Activated CD8-positive, alpha-beta memory T cell treated with anti-CD3 and anti-CD28 coated beads, Interleukin-2, amount 10 ng/mL, durations not matched to agents 7 days and 5 days (primary cell): Measurements from ENCODE around the gene TMEM217. TPM values are rescaled to one million over a fixed set of nuclear protein-coding genes. Genes with fewer than 3 reads are reported as not detected.
A peak's percentile ranks its signal among the peaks of the same experiment; 100 is the strongest.

Experiments
- ATAC-seq: fragments of 150-1000 bp; cut with Tn5 transposase; one replicate; pipeline ENCODE4 v1.10.0; 2021; ENCODE audit warnings: moderate library complexity
- CTCF ChIA-PET: fragments of 350-600 bp; sonication (Branson Sonifier 250); formaldehyde crosslinking; loops from one replicate; lab custom pipeline; 2021; ENCODE audit warnings: antibody characterized with exemption; lab: Charles Lee
- DNase-seq: peaks from one replicate; pipeline ENCODE4 v3.0.0-alpha.2; 2020
- H3K27ac Mint-ChIP-seq: one replicate; pipeline ENCODE4 v1.8.0; 2021; ENCODE audit warnings: mild to moderate bottlenecking, mixed read lengths
- H3K27me3 Mint-ChIP-seq: one replicate; pipeline ENCODE4 v1.8.0; 2021; ENCODE audit warnings: mixed read lengths
- H3K36me3 Mint-ChIP-seq: one replicate; pipeline ENCODE4 v1.8.0; 2021; ENCODE audit warnings: mild to moderate bottlenecking, mixed read lengths
- H3K4me1 Mint-ChIP-seq: one replicate; pipeline ENCODE4 v1.8.0; 2021; ENCODE audit warnings: mixed read lengths
- H3K4me3 Mint-ChIP-seq: one replicate; pipeline ENCODE4 v1.8.0; 2021; ENCODE audit warnings: mild to moderate bottlenecking, moderate library complexity, mixed read lengths
- H3K9me3 Mint-ChIP-seq: one replicate; pipeline ENCODE4 v1.8.0; 2022; ENCODE audit warnings: low read depth, mixed read lengths
- total RNA-seq, 2 experiments: library from RNA; stranded (reverse); gene quantifications; one replicate each; pipeline ENCODE4 v1.2.3, GENCODE V29; 2021

TMEM217 gene
- total RNA-seq, 2 experiments from 2014 or later = 2.7 to 5.7 TPM

DNA sequence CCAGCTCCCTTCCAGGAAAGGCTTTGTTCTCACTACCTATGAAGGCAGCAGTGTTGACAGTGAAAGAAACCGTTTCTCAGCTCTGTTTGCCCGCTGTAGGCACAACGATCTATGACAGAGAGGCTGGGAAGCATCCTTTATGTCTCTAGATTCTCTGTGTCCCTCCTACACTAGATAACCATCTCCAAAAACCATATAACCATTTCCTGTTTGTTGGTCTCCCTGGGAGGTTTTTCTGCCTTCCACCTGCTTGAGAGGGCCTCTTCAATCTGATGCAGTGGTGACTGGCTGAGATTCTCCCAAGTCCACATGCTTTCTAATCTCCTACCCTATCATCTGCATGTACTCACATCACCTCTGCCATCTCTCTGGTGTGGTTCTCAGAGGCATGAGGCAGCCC is 32.0 kb upstream of the TMEM217 start:
- Mint-ChIP-seq H3K36me3 (peaks cover 56% of the 10 kb centered on the region), H3K27me3 (no peaks in the 10 kb centered on the region), H3K4me1 (peaks cover 42% of the 10 kb centered on the region), H3K4me3 (peak overlapping the region; percentile 8), H3K9me3 (no peaks in the 10 kb centered on the region), H3K27ac (peak overlapping the region; percentile 70)
- ATAC-seq = peak; percentile 87
- CTCF ChIA-PET = interaction anchor here (1.5 kb wide), 1 partner anchor 36 kb away, joined by 8 read pairs; no protein-coding TSS in a partner anchor
- peak; percentile 72 for DNase-seq

DNA sequence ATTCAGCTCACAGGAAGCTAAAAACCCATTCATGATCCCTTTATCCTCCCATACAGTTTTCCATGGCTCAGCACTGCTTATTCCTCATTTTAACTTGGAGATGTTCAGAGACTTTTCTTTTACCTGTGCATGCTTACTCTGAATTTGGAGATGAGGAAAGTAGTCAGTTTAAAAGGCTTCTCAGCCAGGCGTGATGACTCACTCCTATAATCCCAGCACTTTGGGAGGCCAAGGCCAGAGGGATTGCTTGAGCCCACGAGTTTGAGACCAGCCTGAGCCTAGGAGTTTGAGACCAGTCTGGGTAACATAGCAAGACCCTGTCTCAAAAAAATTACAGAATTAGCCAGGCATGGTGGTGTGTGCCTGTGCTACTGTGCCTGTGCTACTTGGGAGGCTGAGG is 30.3 kb upstream of the TMEM217 start:
- Mint-ChIP-seq H3K4me3 (no peak overlapping the region), H3K27me3 (no peaks in the 10 kb centered on the region), H3K36me3 (peaks cover 57% of the 10 kb centered on the region), H3K27ac (peak overlapping the region; percentile 44), H3K9me3 (no peaks in the 10 kb centered on the region), H3K4me1 (peaks cover 40% of the 10 kb centered on the region)
- CTCF ChIA-PET = no interaction called here
- ATAC-seq = no peak
- DNase-seq = no peak

DNA sequence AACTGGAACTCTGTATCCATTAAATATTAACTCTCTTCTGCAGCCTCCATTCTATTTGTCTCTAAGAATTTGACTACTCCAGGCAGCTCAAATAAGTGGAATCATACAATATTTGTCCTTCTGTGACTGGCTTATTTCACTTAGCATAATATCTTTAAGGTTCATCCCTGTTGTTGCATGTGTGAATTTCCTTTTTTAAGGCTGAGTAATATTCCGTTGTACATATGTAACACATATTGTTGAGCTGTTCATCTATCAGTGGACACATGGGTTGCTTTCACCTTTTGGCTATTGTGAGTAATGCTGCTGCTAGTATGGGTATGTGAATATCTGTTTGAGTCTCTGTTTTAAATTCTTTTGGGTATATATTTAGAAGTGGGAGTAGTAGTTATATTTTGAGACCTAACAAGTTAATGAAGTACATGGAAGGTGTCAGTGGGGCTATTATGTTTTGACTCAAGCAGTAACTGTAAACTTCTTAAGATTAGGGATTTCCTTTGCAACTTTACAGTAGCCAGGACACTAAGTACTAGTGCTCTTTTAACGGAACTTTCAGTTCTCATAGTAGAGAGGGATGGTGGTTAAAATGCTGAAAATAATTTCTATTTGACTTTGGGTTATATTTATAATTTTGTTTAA is 29.7 kb upstream of the TMEM217 start:
- no peak overlapping the region for H3K4me3 Mint-ChIP-seq
- peaks cover 40% of the 10 kb centered on the region for H3K4me1 Mint-ChIP-seq

DNA sequence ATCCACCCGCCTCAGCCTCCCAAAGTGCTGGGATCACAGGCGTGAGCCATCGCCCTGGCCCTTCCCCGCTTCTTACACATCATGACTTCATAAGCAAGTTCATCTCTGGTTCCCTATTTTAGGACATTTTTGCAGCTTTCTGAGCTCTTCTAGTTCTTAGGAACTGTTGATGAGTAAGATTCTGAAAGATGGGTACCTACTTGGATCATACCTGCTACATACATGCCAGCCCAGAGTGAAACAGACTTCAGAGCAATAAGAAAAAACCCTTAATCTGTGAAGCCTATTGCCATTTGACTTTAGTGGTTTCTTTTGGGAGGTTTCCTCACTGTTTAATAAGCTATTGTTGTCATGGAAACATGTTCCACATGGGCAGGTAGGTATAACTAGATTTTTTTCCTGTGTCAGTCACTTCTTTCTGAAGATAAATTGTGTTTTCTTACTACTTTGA is 27.9 kb upstream of the TMEM217 start:
- H3K27ac Mint-ChIP-seq = no peak overlapping the region
- no peak overlapping the region for H3K4me3 Mint-ChIP-seq
- H3K4me1 Mint-ChIP-seq = peaks cover 34% of the 10 kb centered on the region
- H3K9me3 Mint-ChIP-seq = no peaks in the 10 kb centered on the region
- peaks cover 47% of the 10 kb centered on the region for H3K36me3 Mint-ChIP-seq
- H3K27me3 Mint-ChIP-seq = no peaks in the 10 kb centered on the region
- CTCF ChIA-PET = no interaction called here
- DNase-seq = no peak
- no peak for ATAC-seq

More for the DNA sequence above, 29.7 kb upstream of the TMEM217 start:
- Mint-ChIP-seq H3K27ac (no peak overlapping the region), H3K27me3 (no peaks in the 10 kb centered on the region), H3K9me3 (no peaks in the 10 kb centered on the region), H3K36me3 (peaks cover 59% of the 10 kb centered on the region)
- CTCF ChIA-PET = no interaction called here
- no peak for DNase-seq
- ATAC-seq = no peak

DNA sequence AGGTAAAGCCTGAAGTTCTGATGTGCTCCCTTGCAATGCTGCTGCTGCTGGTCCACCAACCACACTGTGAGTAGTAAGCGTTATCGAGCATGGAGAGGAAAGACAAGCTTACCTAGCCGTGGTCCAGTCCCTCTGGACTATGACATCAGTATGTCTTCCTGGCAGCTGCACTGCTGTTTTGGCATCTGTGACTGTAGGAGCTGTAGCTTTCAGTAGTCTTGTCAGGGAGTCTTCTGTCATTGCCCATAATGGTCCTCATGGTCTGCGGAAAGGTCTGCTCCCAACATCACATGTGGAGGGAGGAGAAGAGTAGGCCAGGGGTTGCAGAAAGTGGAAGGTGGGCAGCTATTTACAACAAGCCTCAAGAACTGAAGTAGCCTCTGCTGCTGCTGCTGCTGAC is 26.8 kb upstream of the TMEM217 start:
- H3K4me1 Mint-ChIP-seq = peaks cover 26% of the 10 kb centered on the region
- no peak for DNase-seq
- no peak overlapping the region for H3K4me3 Mint-ChIP-seq
- no peaks in the 10 kb centered on the region for H3K9me3 Mint-ChIP-seq
- no peak for ATAC-seq
- CTCF ChIA-PET = no interaction called here
- H3K27ac Mint-ChIP-seq = no peak overlapping the region
- no peaks in the 10 kb centered on the region for H3K27me3 Mint-ChIP-seq
- peaks cover 44% of the 10 kb centered on the region for H3K36me3 Mint-ChIP-seq

DNA sequence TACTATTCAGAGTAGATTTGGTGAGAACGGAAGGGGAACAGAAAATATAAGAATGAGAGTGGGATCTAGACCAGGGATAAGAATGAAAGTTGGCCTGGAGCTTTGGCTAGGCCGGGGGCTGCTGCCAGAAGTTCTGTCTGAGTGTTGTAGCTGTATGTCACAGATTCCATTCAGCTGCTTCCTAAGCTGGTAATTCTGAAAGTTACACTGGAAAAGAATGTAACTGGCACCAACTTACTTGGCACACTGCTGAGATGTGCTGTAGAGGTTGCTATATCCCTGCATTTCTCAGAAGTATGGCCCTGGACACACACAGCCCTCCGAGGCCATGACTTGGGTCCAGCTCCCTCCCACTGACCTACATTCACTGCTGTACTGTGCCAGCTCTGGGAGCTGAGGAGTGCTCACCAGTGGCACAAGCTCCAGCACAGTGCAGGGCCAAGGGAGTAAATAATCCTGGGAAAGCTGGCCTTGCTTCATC is 25.8 kb upstream of the TMEM217 start:
- CTCF ChIA-PET = no interaction called here
- Mint-ChIP-seq H3K9me3 (no peaks in the 10 kb centered on the region), H3K36me3 (peaks cover 49% of the 10 kb centered on the region), H3K27me3 (no peaks in the 10 kb centered on the region), H3K4me1 (peaks cover 26% of the 10 kb centered on the region), H3K27ac (no peak overlapping the region), H3K4me3 (no peak overlapping the region)
- DNase-seq (no peak), ATAC-seq (no peak)

DNA sequence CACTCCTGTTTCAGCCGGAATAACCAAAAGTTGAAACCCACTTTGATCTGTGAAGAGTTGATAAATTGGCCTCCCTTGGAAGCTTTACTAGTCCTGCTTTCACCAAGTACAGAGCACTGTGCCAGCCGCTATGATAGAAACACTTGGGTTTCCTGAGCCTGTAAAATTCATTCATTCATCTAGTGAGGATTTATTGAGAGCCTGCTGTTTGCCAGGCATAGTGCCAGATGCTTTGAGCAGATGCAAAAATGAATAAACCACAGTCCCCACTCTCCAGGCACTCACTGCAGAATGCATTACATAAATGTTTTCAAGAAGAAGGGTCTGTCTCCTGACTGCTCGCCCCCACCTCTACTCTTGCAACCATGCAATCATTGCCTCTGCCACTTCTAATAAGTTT is 25.3 kb upstream of the TMEM217 start:
- no peak overlapping the region for H3K4me3 Mint-ChIP-seq
- H3K36me3 Mint-ChIP-seq = peaks cover 50% of the 10 kb centered on the region
- peaks cover 26% of the 10 kb centered on the region for H3K4me1 Mint-ChIP-seq
- ATAC-seq (no peak), DNase-seq (no peak)
- no peak overlapping the region for H3K27ac Mint-ChIP-seq
- no peaks in the 10 kb centered on the region for H3K9me3 Mint-ChIP-seq
- no peaks in the 10 kb centered on the region for H3K27me3 Mint-ChIP-seq
- CTCF ChIA-PET = interaction anchor here (1.4 kb wide), 1 partner anchor 29 kb away, joined by 3 read pairs; no protein-coding TSS in a partner anchor

DNA sequence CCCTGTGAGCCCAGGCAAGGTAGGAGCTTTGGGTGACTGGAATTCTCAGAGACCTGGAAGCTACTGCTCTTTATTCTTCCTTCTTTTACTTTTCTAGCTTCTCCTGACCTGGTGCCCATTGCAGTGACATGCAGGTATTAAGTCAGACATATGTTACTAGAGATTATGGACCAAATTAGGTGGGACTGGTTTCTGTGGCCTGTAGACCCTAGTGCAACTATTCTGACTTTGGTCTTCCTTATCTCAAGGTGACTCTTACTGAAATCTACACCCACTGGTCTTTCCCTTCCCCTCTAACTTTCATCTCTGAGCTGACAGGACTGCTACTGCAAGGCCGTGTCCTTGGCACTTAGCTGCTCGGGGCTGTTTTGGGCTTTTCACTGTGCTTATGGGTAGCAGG is 24.4 kb upstream of the TMEM217 start:
- CTCF ChIA-PET = interaction anchor here (1.3 to 1.4 kb wide), 2 partner anchors 30 to 32 kb away, joined by 3 read pairs; no protein-coding TSS in a partner anchor

DNA sequence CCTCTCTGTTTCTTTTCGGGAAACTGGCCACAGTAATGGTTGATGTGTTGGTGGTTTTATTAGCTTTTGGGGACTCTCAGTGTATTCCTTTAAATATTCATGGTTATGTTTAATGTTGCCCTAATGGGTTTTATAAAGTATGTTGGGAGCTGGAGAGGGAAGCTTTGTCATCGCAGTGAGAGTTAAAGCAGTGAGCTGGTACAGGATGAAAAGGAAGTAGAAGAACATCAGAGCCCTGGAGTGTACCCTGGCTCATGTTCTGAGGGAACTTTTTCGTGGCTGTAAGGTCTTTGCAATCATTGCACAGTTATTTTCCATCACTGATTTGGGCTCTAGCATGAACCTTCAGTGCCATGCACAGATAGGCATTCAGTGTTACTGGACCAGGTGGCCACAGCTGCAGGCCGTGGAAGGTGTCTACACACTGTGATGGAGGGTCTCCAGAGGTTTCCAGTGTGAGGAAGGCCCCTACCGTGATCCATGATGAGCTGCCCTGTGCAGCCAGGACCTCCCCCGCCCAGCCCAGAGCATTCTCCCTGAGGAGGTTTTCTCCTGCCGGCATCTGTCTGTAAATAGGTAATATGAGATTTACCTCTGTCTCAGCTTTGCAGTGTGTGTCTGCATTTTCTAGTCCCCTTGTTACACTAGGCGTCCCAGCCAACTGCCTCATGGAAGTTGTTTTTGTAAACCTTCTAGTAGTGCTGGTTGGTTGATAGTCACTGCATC is 22.4 kb upstream of the TMEM217 start:
- ATAC-seq (no peak), DNase-seq (no peak)
- Mint-ChIP-seq H3K9me3 (no peaks in the 10 kb centered on the region), H3K27ac (no peak overlapping the region), H3K4me3 (no peak overlapping the region), H3K27me3 (no peaks in the 10 kb centered on the region), H3K4me1 (peaks cover 40% of the 10 kb centered on the region), H3K36me3 (peaks cover 36% of the 10 kb centered on the region)
- CTCF ChIA-PET = interaction anchor here (1.0 kb wide), 1 partner anchor 12 kb away, joined by 3 read pairs; no protein-coding TSS in a partner anchor

More for the DNA sequence above, 24.4 kb upstream of the TMEM217 start:
- Mint-ChIP-seq H3K27me3 (no peaks in the 10 kb centered on the region), H3K4me1 (peaks cover 26% of the 10 kb centered on the region), H3K9me3 (no peaks in the 10 kb centered on the region), H3K4me3 (no peak overlapping the region), H3K36me3 (peaks cover 42% of the 10 kb centered on the region), H3K27ac (no peak overlapping the region)
- ATAC-seq = no peak
- no peak for DNase-seq

DNA sequence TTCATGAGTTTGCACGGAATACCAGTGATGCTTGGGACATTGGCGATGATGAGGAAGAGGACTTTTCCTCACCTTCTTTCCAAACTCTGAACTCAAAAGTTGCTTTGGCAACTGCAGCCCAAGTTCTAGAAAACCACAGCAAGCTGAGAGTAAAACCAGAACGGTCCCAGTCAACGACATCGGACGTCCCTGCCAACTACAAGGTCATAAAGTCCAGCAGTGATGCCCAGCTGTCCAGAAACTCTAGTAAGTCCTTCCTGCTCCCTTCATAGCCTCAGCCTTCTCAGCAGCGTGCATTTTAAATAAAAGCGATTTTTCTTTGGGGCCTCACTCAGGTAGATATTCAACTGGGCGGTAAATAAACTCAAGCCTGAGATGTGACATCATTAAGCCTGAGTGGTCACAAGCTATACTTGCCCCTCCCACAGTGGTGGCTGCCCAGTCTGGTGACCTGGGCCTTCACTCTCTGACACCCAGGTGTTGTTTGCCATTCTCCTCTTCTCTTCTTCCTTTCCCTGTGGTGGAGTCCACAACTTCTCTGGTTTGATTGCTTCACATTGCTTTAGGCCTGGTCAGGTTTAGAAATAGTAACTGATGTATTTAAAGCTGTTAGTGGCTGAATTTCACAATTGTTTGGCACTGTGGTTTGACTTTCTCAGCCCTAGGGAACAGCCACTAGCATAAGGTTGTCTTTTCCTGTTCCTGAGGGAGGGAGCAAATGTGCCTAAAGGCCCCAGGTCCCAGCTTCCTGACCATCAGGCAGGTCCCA is 21.6 kb upstream of the TMEM217 start:
- H3K36me3 Mint-ChIP-seq = peaks cover 37% of the 10 kb centered on the region
- peak overlapping the region; percentile 37 for H3K27ac Mint-ChIP-seq
- no peak overlapping the region for H3K4me3 Mint-ChIP-seq
- CTCF ChIA-PET = interaction anchor here (1.0 kb wide), 1 partner anchor 13 kb away, joined by 3 read pairs; no protein-coding TSS in a partner anchor
- DNase-seq (no peak), ATAC-seq (no peak)
- H3K9me3 Mint-ChIP-seq = no peaks in the 10 kb centered on the region
- H3K4me1 Mint-ChIP-seq = peaks cover 48% of the 10 kb centered on the region
- H3K27me3 Mint-ChIP-seq = no peaks in the 10 kb centered on the region

DNA sequence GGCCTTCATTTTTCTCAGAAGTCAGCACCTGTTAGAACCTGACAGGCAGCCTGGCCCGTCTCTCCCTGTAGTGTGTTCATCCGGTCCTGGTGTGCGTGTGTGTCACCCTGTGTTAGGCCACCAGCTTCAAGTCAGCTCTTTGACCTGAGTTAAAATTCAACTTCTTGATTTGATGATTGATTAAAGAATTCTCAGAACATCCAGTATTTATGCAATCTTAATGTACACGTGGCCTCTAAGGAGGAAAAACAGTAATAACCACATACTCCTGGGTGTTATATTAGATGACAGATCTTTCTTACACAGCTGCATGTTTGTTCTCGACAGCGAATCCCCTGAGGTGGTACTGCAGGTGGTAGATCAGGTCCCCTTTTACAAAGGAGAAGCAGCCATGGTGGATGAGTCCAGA is 19.1 kb upstream of the TMEM217 start:
- Mint-ChIP-seq H3K9me3 (no peaks in the 10 kb centered on the region), H3K4me3 (no peak overlapping the region), H3K27me3 (no peaks in the 10 kb centered on the region), H3K4me1 (peaks cover 72% of the 10 kb centered on the region), H3K36me3 (peaks cover 33% of the 10 kb centered on the region), H3K27ac (no peak overlapping the region)
- CTCF ChIA-PET = interaction anchor here (0.7 to 1.8 kb wide), 3 partner anchors 38 to 286 kb away, joined by 3 to 7 read pairs (median 4); no protein-coding TSS in a partner anchor
- ATAC-seq (no peak), DNase-seq (no peak)

DNA sequence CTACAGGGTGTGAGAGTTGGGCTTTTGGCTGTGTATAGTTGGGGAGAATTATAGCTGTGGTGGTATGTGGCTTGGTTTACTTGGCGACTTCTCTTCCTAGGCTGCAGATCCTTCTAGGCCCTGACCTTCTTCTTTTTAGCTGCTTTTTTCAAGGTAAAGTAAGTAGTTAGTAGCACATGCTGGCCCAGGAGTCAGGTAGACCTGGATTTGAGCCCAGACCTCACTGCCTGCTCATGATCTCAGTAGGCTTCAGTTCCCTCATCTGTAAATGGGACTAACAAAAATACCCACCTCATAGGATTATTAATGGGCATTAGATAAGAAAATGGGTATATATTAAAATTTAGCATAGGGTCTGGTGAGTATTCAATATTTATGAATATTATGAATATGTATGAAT is 17.4 kb upstream of the TMEM217 start:
- H3K27ac Mint-ChIP-seq = no peak overlapping the region
- CTCF ChIA-PET = interaction anchor here (1.1 to 1.8 kb wide), 5 partner anchors 11 to 52 kb away, joined by 3 to 7 read pairs (median 3); no protein-coding TSS in a partner anchor
- peaks cover 42% of the 10 kb centered on the region for H3K36me3 Mint-ChIP-seq
- no peaks in the 10 kb centered on the region for H3K9me3 Mint-ChIP-seq
- peaks cover 74% of the 10 kb centered on the region for H3K4me1 Mint-ChIP-seq
- DNase-seq (no peak), ATAC-seq (no peak)
- H3K27me3 Mint-ChIP-seq = no peaks in the 10 kb centered on the region
- H3K4me3 Mint-ChIP-seq = no peak overlapping the region

DNA sequence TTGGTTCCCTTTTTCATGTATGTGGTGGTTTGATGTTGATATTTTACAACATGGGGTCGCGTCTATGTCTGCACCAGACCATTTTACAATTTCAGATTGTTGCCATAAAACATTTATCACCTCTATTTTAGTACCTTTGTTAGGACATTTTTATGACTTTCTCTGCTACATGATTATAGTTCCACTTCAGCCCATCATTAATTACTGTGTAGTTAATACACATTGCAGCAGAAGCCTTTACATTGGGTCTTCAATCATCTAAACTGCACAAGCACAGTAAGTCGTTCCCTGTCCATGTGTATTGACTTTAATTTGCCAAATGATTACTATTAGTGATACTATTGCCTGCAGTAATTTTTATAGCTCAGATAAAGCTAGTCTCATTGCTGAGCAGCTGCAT is 15.7 kb upstream of the TMEM217 start:
- H3K9me3 Mint-ChIP-seq = no peaks in the 10 kb centered on the region
- ATAC-seq (no peak), DNase-seq (no peak)
- no peaks in the 10 kb centered on the region for H3K27me3 Mint-ChIP-seq
- peaks cover 42% of the 10 kb centered on the region for H3K36me3 Mint-ChIP-seq
- H3K27ac Mint-ChIP-seq = peak overlapping the region; percentile 81
- H3K4me3 Mint-ChIP-seq = peak overlapping the region; percentile 58
- peaks cover 65% of the 10 kb centered on the region for H3K4me1 Mint-ChIP-seq
- CTCF ChIA-PET = interaction anchor here (0.7 to 2.5 kb wide), 8 partner anchors 9 to 255 kb away, joined by 3 to 9 read pairs (median 4); no protein-coding TSS in a partner anchor
